ENCODE measurements around the gene PTPRT. TPM values are rescaled to one million over a fixed set of nuclear protein-coding genes. Genes with fewer than 3 reads are reported as not detected.

Gene PTPRT
- total RNA-seq, 1 experiment from 2014 or later, result 44.5 TPM

GRCh38 chr20:42740226-42740870 lies 449.4 kb downstream of the PTPRT start:
- no peak overlapping the region for H3K4me2 ChIP-seq (ENCODE audit: low read depth, low read length, poor library complexity, severe bottlenecking)
- H3K79me2 ChIP-seq (ENCODE audit: low read length), result no peaks in the 10 kb centered on the region
- no peak overlapping the region for H2AFZ ChIP-seq (ENCODE audit: low read length)
- H3K4me3 ChIP-seq (ENCODE audit: low read length), result no peak overlapping the region
- no peak for DNase-seq
- no peaks in the 10 kb centered on the region for H4K20me1 ChIP-seq (ENCODE audit: insufficient read depth, low read depth, low read length)
- no peaks in the 10 kb centered on the region for H3K27me3 ChIP-seq (ENCODE audit: low read length)
- H3K36me3 ChIP-seq (ENCODE audit: insufficient read depth, low read length), result no peaks in the 10 kb centered on the region
- H3K9ac ChIP-seq (ENCODE audit: low read length), result no peak overlapping the region
- H3K4me1 ChIP-seq (ENCODE audit: low read length), result no peaks in the 10 kb centered on the region
- no peaks in the 10 kb centered on the region for H3K9me2 ChIP-seq (replicated peaks; ENCODE audit: insufficient read depth, low read length)
- no peak overlapping the region for H3K27ac ChIP-seq (ENCODE audit: low read length)
- H3K9me3 ChIP-seq (ENCODE audit: low read length), result no peaks in the 10 kb centered on the region

GRCh38 chr20:42739683-42740082 lies 450.0 kb downstream of the PTPRT start:
- Histone ChIP-seq H3K9ac (ENCODE audit: low read length) (no peak overlapping the region), H4K20me1 (ENCODE audit: insufficient read depth, low read depth, low read length) (no peaks in the 10 kb centered on the region), H3K27me3 (ENCODE audit: low read length) (no peaks in the 10 kb centered on the region), H3K9me3 (ENCODE audit: low read length) (no peaks in the 10 kb centered on the region), H3K4me2 (ENCODE audit: low read depth, low read length, poor library complexity, severe bottlenecking) (no peak overlapping the region), H3K79me2 (ENCODE audit: low read length) (no peaks in the 10 kb centered on the region), H3K36me3 (ENCODE audit: insufficient read depth, low read length) (no peaks in the 10 kb centered on the region), H3K4me1 (ENCODE audit: low read length) (no peaks in the 10 kb centered on the region), H3K9me2 (replicated peaks; ENCODE audit: insufficient read depth, low read length) (no peaks in the 10 kb centered on the region), H2AFZ (ENCODE audit: low read length) (no peak overlapping the region), H3K4me3 (ENCODE audit: low read length) (no peak overlapping the region), H3K27ac (ENCODE audit: low read length) (no peak overlapping the region)
- DNase-seq, result no peak

GRCh38 chr20:42735539-42735938 lies 454.2 kb downstream of the PTPRT start:
- no peak overlapping the region for H2AFZ ChIP-seq (ENCODE audit: low read length)
- no peaks in the 10 kb centered on the region for H3K9me3 ChIP-seq (ENCODE audit: low read length)
- no peaks in the 10 kb centered on the region for H3K79me2 ChIP-seq (ENCODE audit: low read length)
- no peaks in the 10 kb centered on the region; the same call in 1 of the 2 replicates for H3K4me1 ChIP-seq (ENCODE audit: low read length)
- H3K36me3 ChIP-seq (ENCODE audit: insufficient read depth, low read length), result no peaks in the 10 kb centered on the region
- H3K9ac ChIP-seq (ENCODE audit: low read length), result no peak overlapping the region
- H4K20me1 ChIP-seq (ENCODE audit: insufficient read depth, low read depth, low read length), result no peaks in the 10 kb centered on the region
- no peak overlapping the region for H3K4me3 ChIP-seq (ENCODE audit: low read length)
- no peak overlapping the region for H3K4me2 ChIP-seq (ENCODE audit: low read depth, low read length, poor library complexity, severe bottlenecking)
- no peak overlapping the region for H3K27ac ChIP-seq (ENCODE audit: low read length)
- no peaks in the 10 kb centered on the region for H3K27me3 ChIP-seq (ENCODE audit: low read length)
- DNase-seq, result no peak
- H3K9me2 ChIP-seq (replicated peaks; ENCODE audit: insufficient read depth, low read length), result no peaks in the 10 kb centered on the region

GRCh38 chr20:42734660-42735368 lies 454.9 kb downstream of the PTPRT start:
- Histone ChIP-seq H3K4me3 (ENCODE audit: low read length) (no peak overlapping the region), H3K27me3 (ENCODE audit: low read length) (no peaks in the 10 kb centered on the region), H3K9me2 (replicated peaks; ENCODE audit: insufficient read depth, low read length) (no peaks in the 10 kb centered on the region), H4K20me1 (ENCODE audit: insufficient read depth, low read depth, low read length) (no peaks in the 10 kb centered on the region), H2AFZ (ENCODE audit: low read length) (no peak overlapping the region), H3K9me3 (ENCODE audit: low read length) (no peaks in the 10 kb centered on the region), H3K27ac (ENCODE audit: low read length) (no peak overlapping the region), H3K79me2 (ENCODE audit: low read length) (no peaks in the 10 kb centered on the region), H3K36me3 (ENCODE audit: insufficient read depth, low read length) (no peaks in the 10 kb centered on the region), H3K9ac (ENCODE audit: low read length) (no peak overlapping the region), H3K4me1 (ENCODE audit: low read length) (no peaks in the 10 kb centered on the region; the same call in 1 of the 2 replicates), H3K4me2 (ENCODE audit: low read depth, low read length, poor library complexity, severe bottlenecking) (no peak overlapping the region)
- no peak for DNase-seq

GRCh38 chr20:42721923-42722322 lies 467.8 kb downstream of the PTPRT start:
- Histone ChIP-seq H3K79me2 (ENCODE audit: low read length) (no peaks in the 10 kb centered on the region), H3K27ac (ENCODE audit: low read length) (peak overlapping the region; percentile 11; the same call in 1 of the 2 replicates), H2AFZ (ENCODE audit: low read length) (no peak overlapping the region), H3K27me3 (ENCODE audit: low read length) (no peaks in the 10 kb centered on the region), H3K9ac (ENCODE audit: low read length) (no peak overlapping the region), H3K4me3 (ENCODE audit: low read length) (no peak overlapping the region), H3K4me1 (ENCODE audit: low read length) (peaks cover 25% of the 10 kb centered on the region), H4K20me1 (ENCODE audit: insufficient read depth, low read depth, low read length) (no peaks in the 10 kb centered on the region), H3K4me2 (ENCODE audit: low read depth, low read length, poor library complexity, severe bottlenecking) (no peak overlapping the region), H3K9me3 (ENCODE audit: low read length) (no peaks in the 10 kb centered on the region), H3K9me2 (replicated peaks; ENCODE audit: insufficient read depth, low read length) (no peaks in the 10 kb centered on the region), H3K36me3 (ENCODE audit: insufficient read depth, low read length) (no peaks in the 10 kb centered on the region)
- no peak for DNase-seq

GRCh38 chr20:42714298-42715141 lies 475.2 kb downstream of the PTPRT start:
- H3K9ac ChIP-seq (ENCODE audit: low read length), result peak overlapping the region; percentile 7; the same call in 1 of the 2 replicates
- peak overlapping the region; percentile 78 for H3K27ac ChIP-seq (ENCODE audit: low read length)
- H3K36me3 ChIP-seq (ENCODE audit: insufficient read depth, low read length), result 0 out of 2 replicates have a peak, but pooled peaks cover 6% of the 10 kb centered on the region
- H4K20me1 ChIP-seq (ENCODE audit: insufficient read depth, low read depth, low read length), result no peaks in the 10 kb centered on the region
- H3K4me2 ChIP-seq (ENCODE audit: low read depth, low read length, poor library complexity, severe bottlenecking), result peak overlapping the region; percentile 15
- peaks cover 33% of the 10 kb centered on the region for H3K4me1 ChIP-seq (ENCODE audit: low read length)
- H3K9me2 ChIP-seq (replicated peaks; ENCODE audit: insufficient read depth, low read length), result no peaks in the 10 kb centered on the region
- H2AFZ ChIP-seq (ENCODE audit: low read length), result 0 out of 2 replicates have a peak overlapping the region, but pooled peaks have one; percentile 45
- peak; percentile 61 for DNase-seq
- H3K9me3 ChIP-seq (ENCODE audit: low read length), result no peaks in the 10 kb centered on the region; the same call in 1 of the 2 replicates
- no peak overlapping the region for H3K4me3 ChIP-seq (ENCODE audit: low read length)
- H3K79me2 ChIP-seq (ENCODE audit: low read length), result no peaks in the 10 kb centered on the region
- H3K27me3 ChIP-seq (ENCODE audit: low read length), result no peaks in the 10 kb centered on the region

GRCh38 chr20:42708266-42708665 lies 481.4 kb downstream of the PTPRT start:
- H4K20me1 ChIP-seq (ENCODE audit: insufficient read depth, low read depth, low read length), result no peaks in the 10 kb centered on the region
- no peaks in the 10 kb centered on the region for H3K79me2 ChIP-seq (ENCODE audit: low read length)
- peaks cover 57% of the 10 kb centered on the region for H3K4me1 ChIP-seq (ENCODE audit: low read length)
- H3K27ac ChIP-seq (ENCODE audit: low read length), result peak overlapping the region; percentile 92
- no peaks in the 10 kb centered on the region for H3K9me2 ChIP-seq (replicated peaks; ENCODE audit: insufficient read depth, low read length)
- H3K36me3 ChIP-seq (ENCODE audit: insufficient read depth, low read length), result peaks cover 6% of the 10 kb centered on the region; the same call in 1 of the 2 replicates
- peak overlapping the region; percentile 68 for H3K4me2 ChIP-seq (ENCODE audit: low read depth, low read length, poor library complexity, severe bottlenecking)
- H3K4me3 ChIP-seq (ENCODE audit: low read length), result peak overlapping the region; percentile 43
- H3K9me3 ChIP-seq (ENCODE audit: low read length), result no peaks in the 10 kb centered on the region; the same call in 1 of the 2 replicates
- peak; percentile 71 for DNase-seq
- peak overlapping the region; percentile 51 for H3K9ac ChIP-seq (ENCODE audit: low read length)
- H3K27me3 ChIP-seq (ENCODE audit: low read length), result no peaks in the 10 kb centered on the region
- H2AFZ ChIP-seq (ENCODE audit: low read length), result no peak overlapping the region

- no peaks in the 10 kb centered on the region for H3K79me2 ChIP-seq (ENCODE audit: low read length)
- H3K4me3 ChIP-seq (ENCODE audit: low read length), result no peak overlapping the region
- no peak overlapping the region for H2AFZ ChIP-seq (ENCODE audit: low read length)
- no peaks in the 10 kb centered on the region for H4K20me1 ChIP-seq (ENCODE audit: insufficient read depth, low read depth, low read length)
- no peaks in the 10 kb centered on the region for H3K9me2 ChIP-seq (replicated peaks; ENCODE audit: insufficient read depth, low read length)
- H3K36me3 ChIP-seq (ENCODE audit: insufficient read depth, low read length), result peaks cover 6% of the 10 kb centered on the region; the same call in 1 of the 2 replicates
- H3K9ac ChIP-seq (ENCODE audit: low read length), result no peak overlapping the region
- no peaks in the 10 kb centered on the region; the same call in 1 of the 2 replicates for H3K9me3 ChIP-seq (ENCODE audit: low read length)
- H3K4me1 ChIP-seq (ENCODE audit: low read length), result peaks cover 70% of the 10 kb centered on the region
- no peaks in the 10 kb centered on the region for H3K27me3 ChIP-seq (ENCODE audit: low read length)
- no peak overlapping the region for H3K4me2 ChIP-seq (ENCODE audit: low read depth, low read length, poor library complexity, severe bottlenecking)
- H3K27ac ChIP-seq (ENCODE audit: low read length), result peak overlapping the region; percentile 92; the same call in 1 of the 2 replicates
- no peak for DNase-seq
Observed at GRCh38 chr20:42706759-42707158, 482.9 kb downstream of the PTPRT start.
